Measurements from ENCODE around the gene PHOX2A.

The PHOX2A gene

GRCh38 chr11:72233056-72233772, 10.8 kb downstream of the PHOX2A start:
- no peak for DNase-seq (ENCODE audit: low spot score)

DNA sequence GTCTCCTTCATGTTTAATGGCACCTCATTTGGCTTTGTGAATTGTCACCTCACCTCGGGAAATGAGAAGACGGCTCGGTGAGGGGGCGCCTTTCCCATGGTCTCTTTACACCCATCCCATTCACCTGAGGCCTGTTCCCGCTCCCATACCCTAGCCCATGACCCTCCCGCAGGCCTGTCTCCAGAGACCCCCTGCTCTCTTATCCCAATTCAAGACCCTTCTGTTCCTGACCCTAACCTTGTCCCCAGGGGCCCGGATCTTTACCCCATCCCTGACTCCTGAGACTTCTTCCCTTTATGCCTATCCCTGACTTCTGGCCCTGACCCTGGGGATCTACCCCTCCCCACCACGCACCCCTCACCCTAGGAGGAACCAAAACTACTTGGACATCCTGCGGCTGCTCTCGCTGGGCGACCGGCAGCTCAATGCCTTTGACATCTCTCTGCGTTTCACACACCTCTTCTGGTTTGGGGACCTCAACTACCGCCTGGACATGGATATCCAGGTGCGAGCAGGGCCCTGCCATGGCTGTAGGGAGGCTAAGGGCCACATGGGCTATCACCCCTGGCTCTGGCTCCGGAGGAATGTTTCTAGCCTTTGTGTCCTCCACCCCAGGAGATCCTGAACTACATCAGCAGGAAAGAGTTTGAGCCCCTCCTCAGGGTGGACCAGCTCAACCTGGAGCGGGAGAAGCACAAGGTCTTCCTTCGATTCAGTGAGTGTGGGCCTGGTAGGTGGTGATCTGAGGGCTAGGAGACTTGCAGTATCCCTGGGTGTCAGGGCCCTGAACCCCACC, 11.5 kb downstream of the PHOX2A start:
- no peak for DNase-seq (ENCODE audit: low spot score)

- no peak for DNase-seq (ENCODE audit: low spot score)
Observed at GRCh38 chr11:72231396-72232259, 12.3 kb downstream of the PHOX2A start.

- no peak for DNase-seq (ENCODE audit: low spot score)
Observed at GRCh38 chr11:72230764-72231365, 13.1 kb downstream of the PHOX2A start.

GRCh38 chr11:72229925-72230763, 13.8 kb downstream of the PHOX2A start:
- DNase-seq (ENCODE audit: low spot score): no peak

- no peak for DNase-seq (ENCODE audit: low spot score)
Observed at GRCh38 chr11:72229336-72229924, 14.5 kb downstream of the PHOX2A start.

GRCh38 chr11:72228844-72229231, 15.1 kb downstream of the PHOX2A start:
- no peak for DNase-seq (ENCODE audit: low spot score)

DNA sequence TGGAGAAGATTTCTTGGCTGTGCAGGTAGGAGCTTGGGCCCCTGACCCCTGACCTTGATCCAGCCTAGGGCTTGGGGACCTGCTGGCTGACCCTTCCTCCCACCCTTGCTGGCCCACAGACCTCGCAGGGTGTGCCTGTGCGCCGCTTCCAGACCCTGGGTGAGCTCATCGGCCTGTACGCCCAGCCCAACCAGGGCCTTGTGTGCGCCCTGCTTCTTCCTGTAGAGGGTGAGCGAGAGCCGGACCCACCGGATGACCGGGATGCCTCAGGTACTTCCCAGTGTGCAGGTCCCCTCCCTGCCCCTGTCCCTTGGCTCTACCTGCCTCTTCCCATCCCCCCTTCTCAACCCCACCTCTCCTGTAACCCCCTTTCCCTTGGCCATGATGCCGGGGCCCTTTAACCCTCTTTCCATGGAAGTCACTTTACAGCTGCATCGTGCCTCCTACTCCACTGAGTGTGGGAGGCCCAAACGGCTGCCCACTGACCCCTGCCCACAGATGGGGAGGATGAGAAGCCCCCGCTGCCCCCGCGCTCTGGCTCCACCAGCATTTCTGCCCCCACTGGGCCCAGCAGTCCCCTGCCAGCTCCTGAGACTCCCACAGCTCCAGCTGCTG, 15.6 kb downstream of the PHOX2A start:
- no peak for DNase-seq (ENCODE audit: low spot score)

DNA sequence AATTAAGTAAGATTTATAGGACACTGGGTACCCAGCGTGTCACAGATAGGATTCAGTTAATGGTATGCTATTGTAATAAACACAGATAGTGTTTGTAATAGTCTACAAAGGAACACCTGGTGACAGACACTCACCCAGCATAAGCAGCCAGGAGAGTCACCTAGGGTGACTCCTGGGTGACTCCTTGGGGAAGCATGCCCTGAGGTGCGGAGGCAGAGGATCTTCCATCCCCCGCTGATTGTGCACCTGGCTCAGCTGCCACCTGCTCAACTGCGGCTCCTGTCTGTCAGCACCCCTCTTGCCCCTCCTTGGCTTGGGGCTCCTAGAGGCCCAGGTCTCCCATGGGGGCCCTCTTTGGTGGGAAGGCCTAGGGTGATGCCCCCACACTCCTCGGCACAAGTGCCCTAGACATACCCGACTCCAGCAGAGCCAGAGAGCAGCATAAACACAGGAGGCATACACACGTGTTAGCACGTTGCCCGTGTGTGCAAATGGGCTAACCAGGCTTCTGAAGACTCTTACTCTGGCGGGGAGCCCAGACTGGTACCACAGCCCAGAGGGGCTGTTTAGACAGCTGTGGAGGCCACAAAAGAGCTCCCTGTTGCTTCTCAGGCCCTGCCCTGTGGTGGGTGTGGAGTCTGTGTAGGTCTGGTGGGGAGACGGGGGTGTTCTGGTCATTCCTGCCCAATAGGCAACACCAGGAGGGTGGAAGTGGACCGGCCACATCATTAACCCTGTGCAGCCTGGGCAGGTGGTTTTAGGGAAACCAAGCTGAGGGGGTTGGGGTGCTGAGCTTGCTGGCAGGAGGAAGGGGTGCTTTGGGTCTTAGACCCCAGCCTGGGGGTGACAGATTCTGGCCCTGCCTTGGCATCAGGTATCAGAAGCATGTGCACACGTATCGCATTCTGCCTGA, 16.4 kb downstream of the PHOX2A start:
- no peak for DNase-seq (ENCODE audit: low spot score)

GRCh38 chr11:72226701-72227100, 17.3 kb downstream of the PHOX2A start:
- DNase-seq (ENCODE audit: low spot score): no peak

DNA sequence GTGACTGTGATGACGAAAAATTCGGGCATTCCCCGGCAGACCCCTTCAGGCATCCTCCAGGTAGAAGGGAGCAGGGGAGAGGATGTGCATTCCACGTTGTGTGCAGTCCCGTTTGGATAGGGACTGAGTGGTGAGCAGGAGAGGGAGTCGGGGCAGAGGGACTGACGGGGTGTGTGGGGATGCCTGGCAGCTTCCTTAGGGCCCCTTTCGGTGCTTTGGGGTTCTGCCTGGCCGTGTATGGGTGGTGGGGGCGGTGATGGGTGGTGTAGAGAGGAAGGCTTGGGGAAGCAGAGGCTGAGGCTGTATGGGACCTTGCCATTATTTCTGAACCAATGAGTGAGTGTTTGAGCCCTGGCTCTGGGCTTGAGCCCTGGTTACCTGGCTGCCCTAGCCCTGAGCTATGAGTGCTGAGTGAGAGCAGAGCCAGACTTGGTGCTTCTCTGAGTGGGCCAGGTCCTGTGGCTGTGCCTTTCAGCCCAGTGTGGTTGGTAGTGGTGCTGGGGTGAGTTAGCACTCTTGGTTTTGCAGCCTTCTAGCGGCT, 18.5 kb downstream of the PHOX2A start:
- no peak for DNase-seq (ENCODE audit: low spot score)

DNA sequence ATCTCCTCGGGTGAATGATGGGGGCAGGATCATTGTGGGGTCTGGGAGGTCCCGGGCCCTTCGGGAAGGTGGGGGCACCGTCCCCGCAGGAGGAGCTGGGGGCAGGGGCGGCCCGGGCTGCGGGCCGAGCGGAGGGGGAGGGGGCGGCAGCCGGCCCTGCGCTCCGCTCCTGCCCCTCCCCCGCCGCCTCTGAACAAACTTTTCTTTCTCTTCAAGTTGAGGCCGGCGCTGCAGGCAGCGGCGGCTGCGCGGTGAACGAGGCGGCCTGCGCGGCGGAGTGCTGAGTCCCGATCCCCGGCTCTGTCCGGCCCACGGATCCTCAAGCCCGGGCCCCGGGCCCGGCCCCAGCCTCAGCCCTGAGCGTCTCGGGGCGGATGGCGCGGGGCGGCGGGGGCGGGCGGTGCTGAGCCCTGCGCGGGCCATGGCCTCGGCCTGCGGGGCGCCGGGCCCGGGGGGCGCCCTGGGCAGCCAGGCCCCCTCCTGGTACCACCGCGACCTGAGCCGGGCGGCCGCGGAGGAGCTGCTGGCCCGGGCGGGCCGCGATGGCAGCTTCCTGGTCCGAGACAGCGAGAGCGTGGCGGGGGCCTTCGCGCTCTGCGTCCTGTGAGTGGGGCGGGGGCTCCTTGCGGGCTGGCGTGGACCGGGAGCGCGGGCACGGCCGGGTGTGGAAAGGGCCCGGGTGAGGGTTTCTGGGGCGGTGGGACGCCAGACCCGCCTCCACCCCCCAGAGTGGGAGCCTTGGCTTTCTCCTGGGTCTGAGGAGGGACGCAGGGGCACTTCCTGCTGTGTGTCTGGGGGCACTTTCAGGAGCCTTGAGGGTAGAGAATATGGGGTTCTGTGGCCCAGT, 19.2 kb downstream of the PHOX2A start, which contains the start of gene INPPL1:
Gene INPPL1 (plus strand): TSS at position 204 of the 847 bp plus-strand sequence. CDS start 218 bp downstream, at position 422.
- no peak for DNase-seq (ENCODE audit: low spot score)

GRCh38 chr11:72223615-72224563, 20.1 kb downstream of the PHOX2A start:
- DNase-seq (ENCODE audit: low spot score): peak; percentile 72

DNA sequence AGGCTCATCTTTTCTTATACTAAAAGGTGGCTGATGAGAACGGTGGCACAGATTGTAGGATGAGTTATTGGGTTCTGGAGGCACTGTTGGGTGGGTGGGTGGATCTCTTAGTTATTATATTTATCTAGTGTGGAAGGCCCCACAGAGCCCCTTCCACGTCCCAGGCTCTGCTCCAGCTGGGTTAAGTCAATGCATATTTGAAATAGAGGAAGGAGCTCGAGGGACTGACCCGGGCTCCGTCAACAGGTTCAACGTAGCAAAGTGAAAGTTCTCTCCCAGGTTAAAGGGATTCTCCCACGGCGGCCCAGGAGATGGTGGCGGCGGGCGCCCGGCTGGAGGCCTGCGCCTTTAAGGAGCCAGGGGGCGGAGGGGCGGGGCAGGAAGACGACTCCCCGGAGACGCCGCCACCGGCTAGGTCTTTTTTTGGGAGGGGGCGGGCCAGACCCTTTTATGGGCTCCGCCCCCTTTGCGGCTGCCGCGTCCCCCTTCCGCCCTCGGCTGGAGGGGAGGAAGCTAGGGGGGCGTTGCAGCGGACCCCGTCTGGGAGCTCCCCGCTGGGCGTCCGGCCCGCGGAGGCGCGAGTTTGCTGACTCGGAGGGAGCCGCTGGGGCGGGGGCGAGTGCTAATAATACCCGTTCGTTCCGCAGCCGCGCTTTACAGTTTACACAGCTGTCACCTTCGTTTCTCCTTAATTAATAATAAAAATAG, 20.9 kb downstream of the PHOX2A start:
- peak; percentile 93 for DNase-seq (ENCODE audit: low spot score)

DNA sequence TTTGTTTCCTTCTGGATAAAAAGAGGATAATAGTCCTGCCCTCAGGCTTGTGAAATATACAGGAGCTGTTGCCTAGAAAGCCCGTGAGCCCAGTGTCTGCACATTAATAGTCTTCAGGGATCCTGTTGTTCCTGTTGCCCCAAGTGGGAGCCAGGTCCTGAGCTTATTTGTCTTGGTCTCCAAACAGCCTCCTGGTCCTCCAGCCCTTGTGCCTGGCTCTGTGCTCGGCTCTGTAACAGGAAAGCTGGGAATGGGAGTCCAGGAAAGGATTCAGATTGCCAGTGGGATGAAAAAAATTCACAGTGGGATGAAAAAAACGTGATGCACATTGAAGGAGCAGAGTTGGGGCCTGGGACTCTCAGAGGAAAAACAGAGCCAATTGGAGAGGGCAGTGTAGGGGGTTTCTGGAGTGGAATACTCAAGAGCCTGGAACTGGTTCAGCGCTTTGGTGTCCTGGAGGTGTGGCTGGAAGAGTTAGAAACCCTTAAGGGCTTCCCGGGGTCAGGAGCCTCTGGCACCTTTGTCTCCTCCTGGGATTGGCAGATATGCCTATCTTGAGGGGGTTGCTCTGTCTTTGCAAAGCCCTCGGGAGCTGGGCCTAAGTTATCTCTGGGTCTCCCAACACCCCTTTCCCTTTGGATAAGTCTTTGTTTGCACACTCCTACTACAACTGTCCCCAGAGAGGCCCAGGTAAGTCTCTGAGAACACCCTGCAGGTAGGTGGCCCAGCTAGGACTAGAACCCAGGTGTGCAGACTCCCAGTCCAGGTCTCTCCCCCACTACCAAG, 21.7 kb downstream of the PHOX2A start:
- no peak for DNase-seq (ENCODE audit: low spot score)
